GM12878 (cell line): Measurements from ENCODE around the gene ALOXE3.

Experiments used
- BACH1 ChIP-seq: fragments of 450-650 bp; IDR thresholded peaks from 2 replicates; pipeline ENCODE4 v1.6.1; 2017; ENCODE audit warnings: mild to moderate bottlenecking, borderline replicate concordance
- EP300 ChIP-seq, 2 experiments: fragments of 150-350 bp in 1 of 2; IDR thresholded peaks; 2 replicates each; pipeline ENCODE4 v1.6.1; 2011 to 2012; ENCODE audit warnings: low read depth in 2 of 2, low read length in 2 of 2, borderline replicate concordance in 1 of 2, improper control_type of control experiment in 1 of 2, inconsistent platforms in 1 of 2; ENCODE audit not compliant: control insufficient read depth in 1 of 2
- EZH2 ChIP-seq: IDR thresholded peaks from 2 replicates; pipeline ENCODE4 v1.6.1; 2012; ENCODE audit warnings: low read depth, mild to moderate bottlenecking, control low read depth, inconsistent platforms, low read length, borderline replicate concordance; ENCODE audit not compliant: control insufficient read depth
- FOXK2 ChIP-seq: fragments of 450-650 bp; IDR thresholded peaks from 2 replicates; pipeline ENCODE4 v1.6.1; 2017; ENCODE audit warnings: mild to moderate bottlenecking, moderate library complexity
- KDM1A ChIP-seq: fragments of 200-600 bp; sonication (generic); IDR thresholded peaks from 2 replicates; pipeline ENCODE4 v1.6.1; 2016; ENCODE audit warnings: borderline replicate concordance
- NFXL1 ChIP-seq: fragments of 450-650 bp; IDR thresholded peaks from 2 replicates; pipeline ENCODE4 v1.6.1; 2017; ENCODE audit warnings: antibody characterized with exemption, mild to moderate bottlenecking, borderline replicate concordance
- PKNOX1 ChIP-seq: fragments of 450-650 bp; IDR thresholded peaks from 2 replicates; pipeline ENCODE4 v1.6.1; 2016; ENCODE audit warnings: mild to moderate bottlenecking
- POLR2AphosphoS5 ChIP-seq: IDR thresholded peaks from 2 replicates; pipeline ENCODE4 v1.6.1; 2011; ENCODE audit warnings: mild to moderate bottlenecking, low read length, inconsistent platforms
- RAD21 ChIP-seq: IDR thresholded peaks from 2 replicates; pipeline ENCODE4 v1.6.1; 2011; ENCODE audit warnings: mild to moderate bottlenecking, low read depth, low read length, moderate library complexity; ENCODE audit not compliant: insufficient read depth
- ZNF384 ChIP-seq: IDR thresholded peaks from 2 replicates; pipeline ENCODE4 v1.6.1; 2012; ENCODE audit warnings: low read depth, mild to moderate bottlenecking, low read length, improper control_type of control experiment, borderline replicate concordance

GRCh38 chr17:8133941-8134340, 15.6 kb upstream of the ALOXE3 start:
- TF ChIP-seq PKNOX1: no peak
- no peak for TF ChIP-seq BACH1
- TF ChIP-seq KDM1A: no peak
- TF ChIP-seq RAD21: no peak
- TF ChIP-seq NFXL1: no peak
- TF ChIP-seq FOXK2: no peak
- TF ChIP-seq EP300 (IDR thresholded peaks at IDR 0.05; ENCODE audit: borderline replicate concordance in 1 of 2, control insufficient read depth in 1 of 2, low read depth in 2 of 2, low read length in 2 of 2): no peak
- no peak for TF ChIP-seq POLR2AphosphoS5
- TF ChIP-seq EZH2: no peak
- TF ChIP-seq ZNF384: no peak
